Esophagus squamous epithelium (tissue), 4 donors: ENCODE measurements around the gene OBSCN.

Source experiments
- POLR2A ChIP-seq, 4 donors: fragments of 450-650 bp; IDR thresholded peaks; one replicate each; pipeline ENCODE4 v1.6.1; 2017; ENCODE audit warnings: antibody characterized with exemption in 4 of 4, mild to moderate bottlenecking in 4 of 4, moderate library complexity in 3 of 4
- TF ChIP-seq, protein P1 (sequence below), 6 experiments: fragments of 450-650 bp in 4 of 6; fragments of 200-600 bp in 2 of 6; sonication (generic) in 2 of 6; IDR thresholded peaks; one replicate each; pipeline ENCODE4 v1.5.1; 2016 to 2019; ENCODE audit warnings: antibody characterized with exemption in 6 of 6, mild to moderate bottlenecking in 4 of 6, moderate library complexity in 4 of 6

DNA sequence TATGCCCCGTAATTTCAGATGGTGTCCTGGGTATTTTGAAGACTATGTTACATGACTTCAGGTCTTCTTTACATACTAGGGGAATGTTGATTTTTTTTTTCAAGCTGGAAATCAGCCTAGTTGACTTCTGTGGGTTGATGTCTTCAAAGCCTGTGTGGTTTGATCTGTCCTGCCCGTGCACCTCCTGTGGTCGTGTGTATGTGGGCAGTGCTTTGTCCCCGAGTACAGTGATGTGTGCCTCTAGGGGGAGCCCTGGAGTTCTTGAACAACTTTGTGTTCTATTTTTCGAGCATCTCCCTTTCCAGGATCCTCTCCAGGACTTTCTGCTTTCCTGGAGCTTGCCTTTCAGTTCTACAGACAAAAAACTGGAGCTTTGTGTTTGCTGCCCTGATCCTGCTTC lies 28.9 kb downstream of the OBSCN start:
- TF ChIP-seq, protein P1, sequence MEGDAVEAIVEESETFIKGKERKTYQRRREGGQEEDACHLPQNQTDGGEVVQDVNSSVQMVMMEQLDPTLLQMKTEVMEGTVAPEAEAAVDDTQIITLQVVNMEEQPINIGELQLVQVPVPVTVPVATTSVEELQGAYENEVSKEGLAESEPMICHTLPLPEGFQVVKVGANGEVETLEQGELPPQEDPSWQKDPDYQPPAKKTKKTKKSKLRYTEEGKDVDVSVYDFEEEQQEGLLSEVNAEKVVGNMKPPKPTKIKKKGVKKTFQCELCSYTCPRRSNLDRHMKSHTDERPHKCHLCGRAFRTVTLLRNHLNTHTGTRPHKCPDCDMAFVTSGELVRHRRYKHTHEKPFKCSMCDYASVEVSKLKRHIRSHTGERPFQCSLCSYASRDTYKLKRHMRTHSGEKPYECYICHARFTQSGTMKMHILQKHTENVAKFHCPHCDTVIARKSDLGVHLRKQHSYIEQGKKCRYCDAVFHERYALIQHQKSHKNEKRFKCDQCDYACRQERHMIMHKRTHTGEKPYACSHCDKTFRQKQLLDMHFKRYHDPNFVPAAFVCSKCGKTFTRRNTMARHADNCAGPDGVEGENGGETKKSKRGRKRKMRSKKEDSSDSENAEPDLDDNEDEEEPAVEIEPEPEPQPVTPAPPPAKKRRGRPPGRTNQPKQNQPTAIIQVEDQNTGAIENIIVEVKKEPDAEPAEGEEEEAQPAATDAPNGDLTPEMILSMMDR (IDR thresholded peaks at IDR 0.05), result peak in 4 of 6 experiments; percentile 23 to 51 (median 30)
- no peak for TF ChIP-seq POLR2A (IDR thresholded peaks at IDR 0.05)
